Keratinocyte (primary cell): ENCODE measurements around the gene TRAF1. TPM values are rescaled to one million over a fixed set of nuclear protein-coding genes. Genes with fewer than 3 reads are reported as not detected.

ENCODE experiments used
- DNase-seq: peaks from one replicate; pipeline ENCODE4 v3.0.0-alpha.2; 2011; ENCODE audit warnings: low read depth, missing footprints, low spot score
- FAIRE-seq: peaks from 2 replicates; lab custom pipeline; 2011; peaks lifted over from hg19 to GRCh38; lab: Jason Lieb, UNC
- H2AFZ ChIP-seq: 2 replicates; pipeline ENCODE4 v1.6.0; 2012; ENCODE audit warnings: low read length, control low read depth, inconsistent platforms; ENCODE audit not compliant: control insufficient read depth
- H3K27ac ChIP-seq: 2 replicates; pipeline ENCODE4 v1.5.1; 2011; ENCODE audit warnings: low read length; ENCODE audit not compliant: control insufficient read depth, insufficient read depth
- H3K27me3 ChIP-seq: 3 replicates; pipeline ENCODE4 v1.6.0; 2011; ENCODE audit warnings: low read length; ENCODE audit not compliant: control insufficient read depth, insufficient read depth; ENCODE audit errors: extremely low read depth
- H3K36me3 ChIP-seq, 2 experiments: 2 replicates in 1 of 2; 3 replicates in 1 of 2; pipeline ENCODE4 v1.5.1; 2011; ENCODE audit warnings: low read length in 2 of 2, mild to moderate bottlenecking in 1 of 2; ENCODE audit not compliant: control insufficient read depth in 2 of 2, insufficient read depth in 2 of 2; ENCODE audit errors: extremely low read depth in 1 of 2
- H3K4me1 ChIP-seq: 3 replicates; pipeline ENCODE4 v1.5.1; 2011; ENCODE audit warnings: low read length; ENCODE audit not compliant: control insufficient read depth, insufficient read depth; ENCODE audit errors: extremely low read depth
- H3K4me2 ChIP-seq: 3 replicates; pipeline ENCODE4 v1.6.0; 2011; ENCODE audit warnings: low read depth, low read length; ENCODE audit not compliant: control insufficient read depth, insufficient read depth; ENCODE audit errors: extremely low read depth
- H3K4me3 ChIP-seq, 3 experiments: fragments of 200-600 bp in 1 of 3; sonication (generic) in 1 of 3; 2 replicates in 2 of 3; 3 replicates in 1 of 3; pipeline ENCODE4 v1.5.1; 2011 to 2016; ENCODE audit warnings: low read length in 3 of 3, mild to moderate bottlenecking in 3 of 3, control low read depth in 2 of 3, inconsistent platforms in 1 of 3, low read depth in 1 of 3, mixed read lengths in 1 of 3, mixed run types in 1 of 3, moderate library complexity in 1 of 3; ENCODE audit not compliant: control insufficient read depth in 2 of 3, insufficient read depth in 2 of 3; ENCODE audit errors: extremely low read depth in 1 of 3
- H3K79me2 ChIP-seq: 2 replicates; pipeline ENCODE4 v1.6.0; 2012; ENCODE audit warnings: low read length; ENCODE audit not compliant: control insufficient read depth, insufficient read depth
- H3K9ac ChIP-seq: 3 replicates; pipeline ENCODE4 v1.6.0; 2011; ENCODE audit warnings: low read length; ENCODE audit not compliant: control insufficient read depth, insufficient read depth; ENCODE audit errors: extremely low read depth
- H3K9me1 ChIP-seq: 3 replicates; pipeline ENCODE4 v1.6.0; 2011; ENCODE audit warnings: low read length; ENCODE audit not compliant: control insufficient read depth, insufficient read depth; ENCODE audit errors: extremely low read depth
- H3K9me3 ChIP-seq: 2 replicates; pipeline ENCODE4 v1.5.1; 2012; ENCODE audit warnings: low read depth, low read length; ENCODE audit not compliant: control insufficient read depth
- H4K20me1 ChIP-seq: 3 replicates; pipeline ENCODE4 v1.6.0; 2011; ENCODE audit warnings: low read length; ENCODE audit not compliant: control insufficient read depth, insufficient read depth; ENCODE audit errors: extremely low read depth
- EZH2 ChIP-seq: IDR thresholded peaks from one replicate; pipeline ENCODE4 v1.6.1; 2012; ENCODE audit warnings: inconsistent platforms, mild to moderate bottlenecking, low read length, moderate library complexity
- dilution Hi-C: fragments of 300-500 bp; cut with MboI; formaldehyde crosslinking; loops from one replicate; pipeline ENCODE4 v1.7.0; 2020; ENCODE audit warnings: low sequenced_read_pairs; ENCODE audit not compliant: extremely low pct_ligation_motif_present
- polyA plus RNA-seq, 5 experiments: library from polyadenylated mRNA; depleted of rRNA in 3 of 5; stranded (reverse) in 3 of 5; stranded (forward) in 1 of 5; unstranded in 1 of 5; fragments of >200 nt; gene quantifications; 1 replicate in 1 of 5; 2 replicates in 3 of 5; 3 replicates in 1 of 5; pipeline versions ENCODE4 v1.2.1 to v1.2.3, GENCODE V29; 2011 to 2012; ENCODE audit warnings: missing spikeins in 2 of 5, low read depth in 1 of 5, low replicate concordance in 1 of 5
- TF ChIP-seq, protein P1 (sequence below), 3 experiments: IDR thresholded peaks in 1 of 3; conservative IDR thresholded peaks in 1 of 3; optimal IDR thresholded peaks in 1 of 3; 2 replicates in 2 of 3; 3 replicates in 1 of 3; pipeline versions ENCODE3 to v1.5.1; 2011; ENCODE audit warnings: low read length in 3 of 3, mild to moderate bottlenecking in 3 of 3, moderate library complexity in 2 of 3, control low read depth in 1 of 3, inconsistent platforms in 1 of 3; ENCODE audit not compliant: insufficient read depth in 2 of 3; ENCODE audit errors: extremely low read depth in 1 of 3

The TRAF1 gene
- polyA plus RNA-seq, 1 donor (not counting 4 experiments of a cell fraction or from before 2014, with no cell fraction given), result 1.2 TPM

DNA sequence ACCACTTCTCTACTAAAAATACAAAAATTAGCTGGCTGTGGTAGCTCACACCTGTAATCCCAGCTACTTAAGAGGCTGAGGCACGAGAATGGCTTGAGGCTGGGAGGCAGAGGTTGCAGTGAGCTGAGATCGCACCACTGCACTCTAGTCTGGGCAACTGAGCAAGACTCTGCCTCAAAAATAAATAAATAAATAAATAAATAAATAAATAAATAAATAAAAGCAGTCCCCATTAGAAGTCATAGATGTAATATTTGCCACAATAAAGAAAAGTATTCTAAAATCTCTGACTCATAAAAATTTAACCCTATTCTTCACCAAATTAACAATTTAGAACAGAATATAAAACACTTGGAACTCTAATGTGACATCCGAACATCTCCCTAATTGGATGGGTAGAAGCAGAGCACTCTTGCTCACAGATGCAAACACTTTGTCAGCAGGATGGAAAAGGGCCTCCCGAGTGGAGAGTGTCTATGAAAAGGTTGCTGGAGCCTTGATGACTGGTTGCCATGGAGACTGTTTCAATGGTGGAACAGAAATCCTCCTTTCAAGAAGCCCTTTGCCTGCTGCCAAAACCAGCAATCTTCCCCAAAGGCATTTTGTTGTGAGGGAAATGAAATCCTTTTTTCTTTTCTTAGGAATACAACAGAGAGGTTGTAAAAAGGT is 38.9 kb upstream of the TRAF1 start:
- Histone ChIP-seq H3K79me2 (no peaks in the 10 kb centered on the region), H3K4me3 (no peak overlapping the region), H4K20me1 (no peaks in the 10 kb centered on the region), H3K9ac (no peak overlapping the region), H3K9me1 (no peaks in the 10 kb centered on the region), H3K9me3 (no peaks in the 10 kb centered on the region), H3K27ac (no peak overlapping the region), H3K4me1 (no peaks in the 10 kb centered on the region), H3K36me3 (no peaks in the 10 kb centered on the region), H2AFZ (no peak overlapping the region), H3K27me3 (no peaks in the 10 kb centered on the region), H3K4me2 (no peak overlapping the region)
- FAIRE-seq (no peak), DNase-seq (no peak)
- dilution Hi-C loops, result no loop called here
- TF ChIP-seq EZH2, result no peak
- TF ChIP-seq, protein P1, sequence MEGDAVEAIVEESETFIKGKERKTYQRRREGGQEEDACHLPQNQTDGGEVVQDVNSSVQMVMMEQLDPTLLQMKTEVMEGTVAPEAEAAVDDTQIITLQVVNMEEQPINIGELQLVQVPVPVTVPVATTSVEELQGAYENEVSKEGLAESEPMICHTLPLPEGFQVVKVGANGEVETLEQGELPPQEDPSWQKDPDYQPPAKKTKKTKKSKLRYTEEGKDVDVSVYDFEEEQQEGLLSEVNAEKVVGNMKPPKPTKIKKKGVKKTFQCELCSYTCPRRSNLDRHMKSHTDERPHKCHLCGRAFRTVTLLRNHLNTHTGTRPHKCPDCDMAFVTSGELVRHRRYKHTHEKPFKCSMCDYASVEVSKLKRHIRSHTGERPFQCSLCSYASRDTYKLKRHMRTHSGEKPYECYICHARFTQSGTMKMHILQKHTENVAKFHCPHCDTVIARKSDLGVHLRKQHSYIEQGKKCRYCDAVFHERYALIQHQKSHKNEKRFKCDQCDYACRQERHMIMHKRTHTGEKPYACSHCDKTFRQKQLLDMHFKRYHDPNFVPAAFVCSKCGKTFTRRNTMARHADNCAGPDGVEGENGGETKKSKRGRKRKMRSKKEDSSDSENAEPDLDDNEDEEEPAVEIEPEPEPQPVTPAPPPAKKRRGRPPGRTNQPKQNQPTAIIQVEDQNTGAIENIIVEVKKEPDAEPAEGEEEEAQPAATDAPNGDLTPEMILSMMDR (optimal IDR thresholded peaks at IDR 0.05 in 1 of 3, IDR thresholded peaks at IDR 0.05 in 1 of 3, conservative IDR thresholded peaks at IDR 0.05 in 1 of 3; ENCODE audit: extremely low read depth in 1 of 3, insufficient read depth in 2 of 3, low read length in 3 of 3), result no peak

DNA sequence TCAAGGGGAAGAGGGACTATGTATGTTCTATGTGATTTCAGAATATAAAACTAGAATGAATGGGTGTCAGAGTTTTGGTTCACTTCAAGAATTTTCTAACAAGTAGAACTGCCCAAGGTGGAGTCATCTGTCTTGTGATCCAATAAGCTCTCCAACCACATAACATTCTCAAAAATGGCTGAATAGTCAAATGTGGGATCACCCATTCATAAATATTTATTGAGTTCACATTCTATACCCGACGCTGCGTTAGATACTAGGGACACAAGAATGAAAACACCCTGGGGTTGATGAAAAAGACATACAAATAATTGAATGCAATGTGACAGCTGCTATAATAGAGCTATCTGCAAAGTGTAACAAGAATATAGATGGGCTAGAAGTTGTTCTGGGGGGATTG is 35.3 kb upstream of the TRAF1 start:
- TF ChIP-seq, protein P1 (optimal IDR thresholded peaks at IDR 0.05 in 1 of 3, IDR thresholded peaks at IDR 0.05 in 1 of 3, conservative IDR thresholded peaks at IDR 0.05 in 1 of 3; ENCODE audit: extremely low read depth in 1 of 3, insufficient read depth in 2 of 3, low read length in 3 of 3), result no peak
- TF ChIP-seq EZH2, result no peak
- Histone ChIP-seq H3K79me2 (no peaks in the 10 kb centered on the region), H3K36me3 (no peaks in the 10 kb centered on the region), H3K27me3 (no peaks in the 10 kb centered on the region), H3K4me2 (no peak overlapping the region), H3K9me3 (no peaks in the 10 kb centered on the region), H4K20me1 (no peaks in the 10 kb centered on the region), H3K9ac (no peak overlapping the region), H3K4me3 (no peak overlapping the region), H3K27ac (no peak overlapping the region), H2AFZ (no peak overlapping the region), H3K4me1 (no peaks in the 10 kb centered on the region), H3K9me1 (no peaks in the 10 kb centered on the region)
- dilution Hi-C loops, result no loop called here
- DNase-seq (no peak), FAIRE-seq (no peak)
